GM12864 (cell line): ENCODE data around the gene ABCA9.
"Not testable (repeated sequence)": the region's sequence is repeated elsewhere in the genome, so short reads cannot be mapped to it uniquely, and the experiment has no call there.

Source experiments
- DNase-seq: peaks from one replicate; pipeline ENCODE4 v3.0.0-alpha.2; 2011; ENCODE audit warnings: low read depth
- H3K4me3 ChIP-seq: 2 replicates; pipeline ENCODE4 v1.5.1; 2011; ENCODE audit warnings: mild to moderate bottlenecking, low read depth, low read length, control low read depth
- TF ChIP-seq, protein P1 (sequence below): IDR thresholded peaks from 2 replicates; pipeline ENCODE4 v1.5.1; 2011; ENCODE audit warnings: low read depth, mild to moderate bottlenecking, moderate library complexity, low read length, control low read depth, inconsistent platforms; ENCODE audit errors: missing control alignments

The ABCA9 gene

DNA sequence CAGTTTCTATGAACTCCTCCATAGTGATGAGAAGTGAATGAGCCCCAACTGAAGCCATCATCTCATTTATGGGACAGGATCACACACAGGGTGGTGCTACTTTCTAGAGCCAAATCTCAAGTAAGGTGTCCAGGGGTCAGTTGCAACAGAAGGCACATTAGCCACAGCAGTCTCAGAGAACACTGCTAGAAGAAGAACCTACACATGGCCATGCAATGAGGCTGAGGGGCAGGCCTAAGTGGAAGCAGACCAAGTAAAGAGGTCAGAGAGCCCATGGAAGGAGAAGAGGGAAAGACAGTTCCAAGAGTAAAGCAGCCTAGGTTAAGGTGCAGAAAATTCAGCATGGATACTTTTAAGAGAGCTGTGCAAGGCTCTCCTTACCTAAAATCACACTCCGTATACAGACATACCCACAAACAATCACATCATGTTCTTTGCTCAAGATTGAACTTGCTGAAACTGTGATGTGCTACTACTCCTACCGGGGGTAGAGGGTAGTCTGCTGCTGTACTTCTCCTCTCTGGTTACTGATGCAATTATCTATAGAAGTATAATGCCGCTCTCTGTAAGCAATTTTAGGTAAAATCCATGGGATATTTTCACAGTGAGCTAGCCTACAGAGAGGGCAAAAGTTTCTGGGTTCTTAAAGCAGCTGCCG lies 107.3 kb downstream of the ABCA9 start:
- TF ChIP-seq, protein P1, sequence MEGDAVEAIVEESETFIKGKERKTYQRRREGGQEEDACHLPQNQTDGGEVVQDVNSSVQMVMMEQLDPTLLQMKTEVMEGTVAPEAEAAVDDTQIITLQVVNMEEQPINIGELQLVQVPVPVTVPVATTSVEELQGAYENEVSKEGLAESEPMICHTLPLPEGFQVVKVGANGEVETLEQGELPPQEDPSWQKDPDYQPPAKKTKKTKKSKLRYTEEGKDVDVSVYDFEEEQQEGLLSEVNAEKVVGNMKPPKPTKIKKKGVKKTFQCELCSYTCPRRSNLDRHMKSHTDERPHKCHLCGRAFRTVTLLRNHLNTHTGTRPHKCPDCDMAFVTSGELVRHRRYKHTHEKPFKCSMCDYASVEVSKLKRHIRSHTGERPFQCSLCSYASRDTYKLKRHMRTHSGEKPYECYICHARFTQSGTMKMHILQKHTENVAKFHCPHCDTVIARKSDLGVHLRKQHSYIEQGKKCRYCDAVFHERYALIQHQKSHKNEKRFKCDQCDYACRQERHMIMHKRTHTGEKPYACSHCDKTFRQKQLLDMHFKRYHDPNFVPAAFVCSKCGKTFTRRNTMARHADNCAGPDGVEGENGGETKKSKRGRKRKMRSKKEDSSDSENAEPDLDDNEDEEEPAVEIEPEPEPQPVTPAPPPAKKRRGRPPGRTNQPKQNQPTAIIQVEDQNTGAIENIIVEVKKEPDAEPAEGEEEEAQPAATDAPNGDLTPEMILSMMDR = no peak
- no peak for DNase-seq
- H3K4me3 ChIP-seq = no peak overlapping the region

GRCh38 chr17:68950725-68951124 lies 110.0 kb downstream of the ABCA9 start:
- TF ChIP-seq, protein P1 = no peak
- H3K4me3 ChIP-seq = no peak overlapping the region
- DNase-seq = no peak

GRCh38 chr17:68947868-68948267 lies 112.9 kb downstream of the ABCA9 start:
- DNase-seq, H3K4me3 ChIP-seq: not testable (repeated sequence)

DNA sequence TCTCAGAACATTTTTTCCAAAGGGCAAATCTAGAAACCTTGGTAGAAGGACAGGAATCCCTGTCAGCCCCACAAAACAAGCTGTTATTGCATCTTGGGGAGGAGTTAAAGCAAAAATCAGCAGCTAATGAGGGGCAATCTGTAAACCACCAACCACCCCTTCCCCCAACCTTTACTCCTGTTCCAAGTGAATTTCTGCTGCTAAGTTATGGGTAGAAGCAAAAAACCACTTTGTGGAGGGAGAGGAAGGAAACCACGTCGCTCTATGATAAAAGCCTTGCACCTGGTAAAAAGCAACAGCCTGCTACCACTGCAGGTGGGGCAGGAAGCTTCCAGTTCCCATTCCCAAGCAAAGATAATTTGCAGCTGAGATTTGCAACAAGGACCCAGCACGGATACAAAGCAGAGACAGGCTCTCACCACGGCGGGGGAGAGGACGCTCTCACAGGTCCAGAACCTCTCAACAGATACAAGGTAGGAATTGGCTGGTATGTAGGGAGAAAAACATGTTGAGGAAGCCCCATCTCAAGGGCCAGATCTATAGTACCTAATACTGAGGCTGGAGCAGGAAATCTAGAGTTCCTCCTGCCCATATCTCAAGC lies 116.2 kb downstream of the ABCA9 start:
- DNase-seq = no peak

GRCh38 chr17:68943812-68944182 lies 116.9 kb downstream of the ABCA9 start:
- H3K4me3 ChIP-seq, DNase-seq: not testable (repeated sequence)

More for the DNA sequence above, 116.2 kb downstream of the ABCA9 start:
- no peak overlapping the region for H3K4me3 ChIP-seq
- TF ChIP-seq, protein P1 = no peak

DNA sequence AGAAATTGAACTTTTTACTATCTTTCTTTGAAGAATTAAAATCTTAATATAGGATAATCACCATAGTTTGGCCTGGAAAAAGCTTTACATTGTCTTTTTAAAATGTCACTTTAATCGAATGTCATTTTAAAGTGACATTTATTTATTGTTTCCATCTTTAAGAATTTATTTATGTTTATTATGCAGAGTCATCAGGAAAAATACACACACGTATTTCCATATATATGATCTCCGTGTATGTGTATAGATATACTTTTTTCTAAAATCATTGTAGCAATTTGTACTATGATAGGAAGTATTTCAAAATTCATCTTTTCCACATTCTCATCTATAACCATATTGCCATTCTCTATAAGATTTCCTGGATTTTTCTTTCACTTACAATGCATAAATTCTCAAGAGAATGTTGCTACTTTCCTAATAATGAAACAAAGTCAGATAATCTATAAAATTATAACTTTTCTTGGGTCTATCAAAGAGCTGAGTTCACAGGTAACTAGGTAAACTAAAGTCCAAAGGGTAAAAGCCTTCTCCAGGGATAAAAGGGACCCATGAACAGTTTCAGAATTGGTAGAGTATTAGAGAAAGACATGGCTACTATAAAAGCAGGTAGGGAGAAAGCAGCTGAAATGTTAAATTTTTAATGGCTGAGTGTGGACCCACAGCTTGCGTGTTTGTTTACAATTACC lies 117.5 kb downstream of the ABCA9 start:
- TF ChIP-seq, protein P1 = no peak
- no peak for DNase-seq
- H3K4me3 ChIP-seq = no peak overlapping the region

GRCh38 chr17:68942389-68942788 lies 118.3 kb downstream of the ABCA9 start:
- no peak for DNase-seq
- H3K4me3 ChIP-seq = no peak overlapping the region
- TF ChIP-seq, protein P1 = no peak

- DNase-seq = no peak
- TF ChIP-seq, protein P1 = no peak
- H3K4me3 ChIP-seq = no peak overlapping the region
These were observed 119.0 kb downstream of the ABCA9 start for GRCh38 chr17:68941761-68942160.
